Endometrial microvascular endothelial cells (primary cell): ENCODE measurements around the gene LETMD1. TPM values are rescaled to one million over a fixed set of nuclear protein-coding genes. Genes with fewer than 3 reads are reported as not detected.
"Not testable (repeated sequence)": the region's sequence is repeated elsewhere in the genome, so short reads cannot be mapped to it uniquely, and the experiment has no call there.

Experiments used
- in situ Hi-C: cut with HindIII; loops from 2 replicates; pipeline ENCODE4 v1.10.0; 2017; ENCODE audit warnings: low sequenced_read_pairs, low pct_unique_long_range_greater_than_20kb; ENCODE audit errors: inconsistent ontology term
- total RNA-seq: library from RNA; depleted of rRNA; stranded (reverse); fragments of >200 nt; gene quantifications from one replicate; pipeline ENCODE4 v1.2.3, GENCODE V29; 2015; ENCODE audit errors: inconsistent ontology term

Gene LETMD1
- total RNA-seq, 1 donor from 2014 or later: 30.9 TPM

DNA sequence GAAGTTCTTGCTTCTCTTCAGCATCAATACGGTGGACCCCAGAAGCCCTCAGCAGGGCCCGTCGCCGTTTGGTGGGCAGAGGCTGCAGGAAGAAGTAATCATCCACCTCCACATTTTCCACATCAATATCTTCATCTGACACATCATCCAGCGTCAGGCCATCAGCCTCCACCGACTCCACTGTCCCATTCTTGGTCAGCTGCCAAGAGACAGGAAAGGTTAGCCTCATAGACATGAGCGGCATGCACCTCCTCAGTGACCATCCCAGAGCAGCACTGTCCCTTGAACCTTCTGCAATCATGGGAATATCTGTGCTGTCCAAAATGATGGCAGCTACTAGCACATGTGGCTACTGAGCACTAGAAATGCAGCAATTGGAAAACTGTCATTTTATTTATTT lies 19.6 kb downstream of the LETMD1 start:
- in situ Hi-C loops: loop anchor here (10.0 kb wide), 1 partner anchor 277 kb away; the partner anchor contains the start of gene CELA1

- in situ Hi-C loops: no loop called here
Observed at GRCh38 chr12:51070004-51070403, 21.9 kb downstream of the LETMD1 start.

DNA sequence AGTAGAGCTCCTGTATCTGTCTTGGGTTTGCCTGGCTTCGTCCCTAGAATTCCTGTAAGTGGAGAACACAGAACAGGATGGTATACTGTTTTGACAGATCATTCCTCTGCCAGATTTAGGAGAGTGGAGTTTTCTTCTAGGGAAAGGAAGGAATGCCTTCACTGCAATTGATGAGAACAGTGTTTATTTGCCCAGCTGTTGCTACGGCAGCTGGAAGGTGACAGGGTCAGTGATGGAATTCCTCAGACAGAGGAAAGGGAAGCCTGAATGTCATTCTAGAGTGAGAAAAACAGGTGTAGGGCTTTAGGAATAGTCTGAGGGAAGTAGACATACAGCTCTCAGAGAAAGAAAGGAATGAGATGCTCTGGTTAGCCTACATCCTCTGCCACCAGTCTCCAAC lies 23.5 kb downstream of the LETMD1 start:
- in situ Hi-C loops: no loop called here

DNA sequence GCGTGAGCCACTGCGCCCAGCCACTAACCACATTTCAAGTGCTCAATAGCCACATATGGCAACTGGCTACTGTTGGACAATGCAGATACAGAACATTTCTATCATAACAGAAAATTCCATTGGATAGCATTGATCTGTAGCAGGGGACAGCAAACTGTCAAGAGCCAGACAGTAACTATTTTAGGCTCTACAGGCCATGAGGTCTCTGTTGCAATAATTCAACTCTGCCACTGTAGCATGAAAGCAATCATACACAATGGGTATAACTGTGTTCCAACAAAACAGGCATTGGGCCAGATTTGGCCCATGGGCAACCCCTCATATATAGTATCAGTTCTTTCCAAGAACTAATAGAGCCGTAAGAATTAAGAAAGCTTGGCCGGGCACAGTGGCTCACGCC lies 27.3 kb downstream of the LETMD1 start:
- in situ Hi-C loops: no loop called here

GRCh38 chr12:51076236-51076930 lies 28.3 kb downstream of the LETMD1 start:
- in situ Hi-C loops: no loop called here

- in situ Hi-C loops: no loop called here
Observed at GRCh38 chr12:51077930-51078329, 29.8 kb downstream of the LETMD1 start.

- in situ Hi-C loops: not testable (repeated sequence)
Observed at GRCh38 chr12:51078346-51078745, 30.2 kb downstream of the LETMD1 start.

DNA sequence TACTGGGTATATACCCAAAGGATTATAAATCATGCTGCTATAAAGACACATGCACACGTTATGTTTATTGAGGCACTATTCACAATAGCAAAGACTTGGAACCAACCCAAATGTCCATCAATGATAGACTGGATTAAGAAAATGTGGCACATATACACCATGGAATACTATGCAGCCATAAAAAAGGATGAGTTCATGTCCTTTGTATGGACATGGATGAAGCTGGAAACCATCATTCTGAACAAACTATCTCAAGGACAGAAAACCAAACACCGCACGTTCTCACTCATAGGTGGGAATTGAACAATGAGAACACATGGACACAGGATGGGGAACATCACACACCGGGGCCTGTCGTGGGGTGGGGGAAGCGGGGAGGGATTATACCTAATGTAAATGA lies 30.7 kb downstream of the LETMD1 start:
- in situ Hi-C loops: not testable (repeated sequence)

DNA sequence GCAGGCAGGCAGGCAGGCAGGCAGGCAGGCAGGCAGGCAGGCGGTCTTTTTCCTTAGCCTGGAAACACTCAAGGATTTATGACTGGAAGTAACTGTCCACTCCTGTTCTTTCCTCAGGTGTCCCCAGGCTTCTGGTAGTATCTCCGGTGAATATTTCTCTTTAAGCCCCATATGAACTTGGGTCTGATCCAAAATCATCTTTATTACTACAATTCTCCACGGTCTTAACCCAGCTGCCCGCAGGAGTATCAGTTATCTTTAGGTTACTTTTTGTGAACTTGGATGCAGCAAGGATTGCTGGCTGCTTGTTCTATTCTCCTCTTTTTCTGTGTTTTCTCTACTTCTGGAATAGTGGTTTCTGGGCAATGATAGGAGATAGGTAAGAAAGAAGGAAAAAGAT lies 32.0 kb downstream of the LETMD1 start:
- in situ Hi-C loops: no loop called here

- in situ Hi-C loops: no loop called here
Observed at GRCh38 chr12:51081421-51081820, 33.3 kb downstream of the LETMD1 start.

DNA sequence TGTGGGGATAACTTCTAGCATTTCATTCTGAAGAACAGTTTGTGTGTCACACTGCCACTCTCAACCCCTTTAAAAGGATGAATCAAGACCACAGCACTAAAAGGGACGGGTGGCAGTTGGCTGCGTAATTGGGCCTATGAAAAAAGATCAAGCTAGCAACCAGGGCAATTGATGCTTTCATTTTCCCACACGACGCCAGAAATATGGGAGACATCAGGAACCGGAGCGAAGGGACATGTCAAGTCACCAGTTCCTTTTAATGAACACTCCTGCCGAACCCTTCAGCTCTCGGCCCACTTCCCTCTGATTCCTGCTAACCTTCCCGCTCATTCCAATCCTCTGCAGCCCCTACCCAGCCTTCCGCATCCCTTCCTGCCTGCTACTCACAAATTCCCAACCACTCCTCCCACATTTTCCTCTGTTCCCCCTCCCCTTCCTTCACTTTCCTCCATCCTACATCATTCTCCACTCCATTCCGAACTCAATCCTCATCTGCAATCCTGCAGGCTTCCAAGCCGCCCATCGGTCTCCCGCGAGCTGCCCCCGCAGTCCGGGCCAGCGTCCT lies 34.5 kb downstream of the LETMD1 start:
- in situ Hi-C loops: no loop called here

- in situ Hi-C loops: no loop called here
Observed at GRCh38 chr12:51083126-51083833, 35.2 kb downstream of the LETMD1 start, which contains the start of gene CSRNP2. CSRNP2 (minus strand) TSS chr12:51083596; CDS start chr12:51076561, 7,035 bp downstream.

DNA sequence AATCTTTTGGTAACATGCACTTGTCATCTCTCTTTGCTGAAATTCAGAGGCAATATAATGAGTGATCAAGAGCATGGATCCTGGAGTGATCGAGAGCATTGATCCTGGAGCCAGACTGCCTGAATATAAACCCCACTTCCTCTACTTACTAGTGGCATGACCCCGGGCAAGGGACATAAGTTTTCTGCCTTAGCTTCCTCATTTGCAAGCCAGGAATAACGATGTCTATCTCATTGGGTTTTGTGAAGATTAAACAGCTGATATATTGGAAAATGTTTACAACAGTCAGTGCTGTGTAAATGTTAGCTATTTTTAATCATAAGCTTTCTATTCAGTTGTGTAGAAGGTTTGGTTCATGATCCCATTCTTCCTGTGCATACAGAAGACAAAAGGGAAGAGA lies 37.6 kb downstream of the LETMD1 start:
- in situ Hi-C loops: no loop called here

- in situ Hi-C loops: no loop called here
Observed at GRCh38 chr12:51086933-51087332, 38.8 kb downstream of the LETMD1 start.

- in situ Hi-C loops: no loop called here
Observed at GRCh38 chr12:51087818-51088217, 39.7 kb downstream of the LETMD1 start.

DNA sequence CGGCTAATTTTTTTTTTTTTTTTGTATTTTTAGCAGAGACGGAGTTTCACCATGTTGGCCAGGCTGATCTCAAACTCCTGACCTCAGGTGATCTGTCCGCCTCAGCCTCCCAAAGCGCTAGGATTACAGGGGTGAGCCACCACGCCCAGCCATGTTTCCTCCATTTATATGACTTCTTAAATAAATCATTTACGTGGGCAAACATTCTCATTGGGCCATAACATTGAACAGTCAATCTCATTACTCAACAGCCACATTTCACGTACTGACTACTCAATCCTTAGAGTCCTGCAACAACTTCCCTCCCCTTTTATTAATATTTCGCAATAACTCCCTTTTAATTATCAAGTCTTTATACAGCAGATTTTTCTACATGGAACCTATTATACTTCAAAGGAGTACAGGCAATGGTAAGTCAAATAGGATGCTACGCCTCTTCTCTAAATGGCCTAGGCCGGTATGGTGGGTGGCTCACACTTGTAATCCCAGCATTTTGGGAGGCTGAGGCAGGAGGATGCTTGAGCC lies 42.6 kb downstream of the LETMD1 start:
- in situ Hi-C loops: no loop called here

DNA sequence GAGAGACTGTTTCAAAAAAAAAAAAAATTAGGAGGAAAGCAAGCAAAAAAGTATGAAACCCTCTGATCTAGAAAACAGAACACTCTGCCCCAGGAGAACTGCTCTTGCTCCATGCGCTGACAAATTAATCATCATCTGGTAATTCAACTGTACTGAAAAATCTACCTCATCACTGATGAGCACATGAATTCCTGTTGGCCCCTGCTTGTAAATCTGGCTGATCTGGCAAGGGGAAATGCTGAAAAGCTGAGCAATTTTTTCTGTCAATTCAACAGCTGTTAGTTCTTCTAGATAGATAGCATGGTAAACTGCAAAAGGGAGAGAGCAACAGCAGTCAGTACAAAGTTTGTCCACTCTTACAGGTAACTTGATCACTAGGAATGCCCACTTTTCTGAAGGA lies 50.5 kb downstream of the LETMD1 start:
- in situ Hi-C loops: no loop called here

GRCh38 chr12:51103977-51104376 lies 55.9 kb downstream of the LETMD1 start:
- in situ Hi-C loops: no loop called here

DNA sequence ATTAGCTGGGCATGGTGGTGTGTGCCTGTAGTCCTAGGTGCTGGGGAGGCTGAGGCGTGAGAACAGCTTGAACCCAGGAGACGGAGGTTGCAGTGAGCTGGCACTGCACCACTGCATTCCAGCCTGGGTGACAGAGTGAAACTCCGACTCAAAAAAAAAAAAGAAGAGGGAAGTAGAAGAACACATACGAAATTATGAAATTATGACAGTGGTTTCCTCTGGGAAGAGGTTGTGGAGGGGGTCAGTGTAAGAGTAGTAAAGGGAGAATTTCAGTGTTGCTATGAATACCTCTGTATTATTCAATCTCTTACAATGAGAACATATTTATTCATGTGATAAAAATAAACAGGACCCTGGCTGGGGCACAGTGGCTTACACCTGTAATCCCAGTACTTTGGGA lies 60.0 kb downstream of the LETMD1 start:
- in situ Hi-C loops: no loop called here
